ENCODE data around the gene FBXW5. TPM values are rescaled to one million over a fixed set of nuclear protein-coding genes. Genes with fewer than 3 reads are reported as not detected.

FBXW5 gene
- total RNA-seq, 2 donors from 2014 or later: 199 to 304 TPM

- 37% methylated on average over 7 of the region's 15 CpGs for WGBS
- Histone ChIP-seq H3K36me3 (no peaks in the 10 kb centered on the region), H3K27me3 (replicated peaks; ENCODE audit: insufficient read depth) (no peaks in the 10 kb centered on the region), H3K4me1 (replicated peaks) (no peaks in the 10 kb centered on the region), H3K4me3 (no peak overlapping the region), H3K9me3 (no peaks in the 10 kb centered on the region), H3K27ac (no peak overlapping the region)
- DNase-seq (ENCODE audit: low spot score): no peak
- intact Hi-C loops (cut with DNase I): loop anchor here (5.0 kb wide), 1 partner anchor 80 kb away; the partner anchor contains the start of gene FUT7
- TF ChIP-seq CTCF (IDR thresholded peaks at IDR 0.05) (no peak), POLR2AphosphoS5 (IDR thresholded peaks at IDR 0.05) (no peak), POLR2A (IDR thresholded peaks at IDR 0.05) (no peak)
Measured at GRCh38 chr9:136952321-136952850, 7.8 kb upstream of the FBXW5 start.

GRCh38 chr9:136951541-136952320 lies 7.2 kb upstream of the FBXW5 start, which contains the start of gene LCN12:
Gene LCN12 (plus strand): TSS chr9:136952273. CDS start chr9:136952328, 55 bp downstream.
- intact Hi-C loops (cut with DNase I): loop anchor here (5.0 kb wide), 1 partner anchor 81 kb away; the partner anchor contains the start of gene FUT7

GRCh38 chr9:136950656-136951276 lies 6.2 kb upstream of the FBXW5 start:
- Histone ChIP-seq H3K9me3 (no peaks in the 10 kb centered on the region), H3K4me1 (replicated peaks) (no peaks in the 10 kb centered on the region), H3K36me3 (no peaks in the 10 kb centered on the region), H3K27ac (peak overlapping the region; percentile 83 to 86), H3K4me3 (peak overlapping the region; percentile 58 to 61), H3K27me3 (replicated peaks; ENCODE audit: insufficient read depth) (no peaks in the 10 kb centered on the region)
- intact Hi-C loops (cut with DNase I): loop anchor here (5.0 kb wide), 1 partner anchor 82 kb away; the partner anchor contains the start of gene FUT7
- no peak for DNase-seq (ENCODE audit: low spot score)
- WGBS: 35% methylated on average over 9 of the region's 9 CpGs
- TF ChIP-seq CTCF (IDR thresholded peaks at IDR 0.05): no peak
- TF ChIP-seq POLR2AphosphoS5 (IDR thresholded peaks at IDR 0.05): no peak
- TF ChIP-seq POLR2A (IDR thresholded peaks at IDR 0.05): no peak

More at GRCh38 chr9:136951541-136952320, 7.2 kb upstream of the FBXW5 start, which contains the start of gene LCN12:
- H3K4me1 ChIP-seq (replicated peaks): no peaks in the 10 kb centered on the region
- H3K36me3 ChIP-seq: no peaks in the 10 kb centered on the region
- H3K4me3 ChIP-seq: no peak within 1 kb of the TSS
- TF ChIP-seq POLR2A (IDR thresholded peaks at IDR 0.05): no peak
- no peak for TF ChIP-seq CTCF (IDR thresholded peaks at IDR 0.05)
- no peak for TF ChIP-seq POLR2AphosphoS5 (IDR thresholded peaks at IDR 0.05)
- no peaks in the 10 kb centered on the region for H3K9me3 ChIP-seq
- peak within 1 kb of the TSS in 1 of 2 donors; percentile 83 for H3K27ac ChIP-seq
- no peak for DNase-seq (ENCODE audit: low spot score)
- 76% methylated on average over 14 of the region's 14 CpGs for WGBS
- no peaks in the 10 kb centered on the region for H3K27me3 ChIP-seq (replicated peaks; ENCODE audit: insufficient read depth)

GRCh38 chr9:136949817-136950655 lies 5.5 kb upstream of the FBXW5 start:
- intact Hi-C loops (cut with DNase I): loop anchor here (5.0 kb wide), 2 partner anchors 82 to 158 kb away; partner anchors contain the start of genes FUT7 and TMEM141

More at GRCh38 chr9:136949817-136950655, 5.5 kb upstream of the FBXW5 start:
- peak overlapping the region; percentile 83 to 86 for H3K27ac ChIP-seq
- no peaks in the 10 kb centered on the region for H3K9me3 ChIP-seq
- WGBS: 3% methylated on average over 53 of the region's 63 CpGs
- H3K36me3 ChIP-seq: no peaks in the 10 kb centered on the region
- H3K27me3 ChIP-seq (replicated peaks; ENCODE audit: insufficient read depth): no peaks in the 10 kb centered on the region
- peak overlapping the region; percentile 58 to 61 for H3K4me3 ChIP-seq
- TF ChIP-seq CTCF (IDR thresholded peaks at IDR 0.05) (peak in 3 of 4 experiments; percentile 10 to 55 (median 55)), POLR2AphosphoS5 (IDR thresholded peaks at IDR 0.05) (peak; percentile 88), POLR2A (IDR thresholded peaks at IDR 0.05) (peak; percentile 86)
- no peaks in the 10 kb centered on the region for H3K4me1 ChIP-seq (replicated peaks)
- DNase-seq (ENCODE audit: low spot score): peak; percentile 95

Data from prostate gland (tissue), 2 donors.